ENCODE data around the gene NME4. TPM values are rescaled to one million over a fixed set of nuclear protein-coding genes. Genes with fewer than 3 reads are reported as not detected.

The NME4 gene
- polyA plus RNA-seq, 1 of the 3 experiments (the other 2 are of a cell fraction), result 509 TPM

DNA sequence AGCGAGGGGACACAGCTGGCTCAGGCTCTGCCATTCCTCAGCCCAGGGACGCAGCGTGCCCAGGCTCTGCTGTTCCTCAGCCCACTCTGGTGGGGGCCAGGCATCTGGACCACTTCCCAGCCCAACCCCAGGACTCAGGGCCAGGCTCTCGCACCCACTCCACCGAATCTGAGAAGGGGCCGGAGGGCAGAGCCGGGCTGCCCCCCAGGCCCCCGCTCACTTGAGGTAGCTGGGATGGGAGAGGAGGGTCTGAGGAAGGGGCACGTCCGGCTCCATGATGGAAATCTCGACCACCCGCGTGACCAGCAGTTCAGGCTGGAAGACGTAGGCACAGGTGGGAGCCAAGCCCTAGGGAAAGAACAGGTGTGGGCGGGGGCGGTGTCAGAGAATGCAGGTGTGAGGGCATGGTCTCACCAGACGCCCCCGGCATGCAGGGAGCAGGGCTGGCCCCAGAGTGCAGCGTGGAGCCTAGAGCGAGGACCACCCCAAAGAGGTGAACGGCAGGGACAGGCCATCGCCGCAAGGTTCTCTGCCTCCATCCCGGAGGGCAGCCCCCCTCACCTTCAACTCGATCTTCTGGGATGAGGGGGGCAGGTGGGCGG lies 20.1 kb upstream of the NME4 start:
- Histone ChIP-seq H3F3A (replicated peaks; ENCODE audit: insufficient read depth) (no peaks in the 10 kb centered on the region), H3K4me2 (no peak overlapping the region), H3K27me3 (ENCODE audit: insufficient read depth) (no peaks in the 10 kb centered on the region), H3K27ac (ENCODE audit: low read depth in 2 of 2, low read length in 1 of 2) (no peak overlapping the region), H2AFZ (ENCODE audit: low read depth) (no peak overlapping the region), H3K79me2 (ENCODE audit: insufficient read depth) (peaks cover 29% of the 10 kb centered on the region), H3K36me3 (replicated peaks in 1 of 2; ENCODE audit: control insufficient read depth in 1 of 2, insufficient read depth in 2 of 2, low read length in 1 of 2) (peaks cover 0 to 48% of the 10 kb centered on the region in 2 experiments), H3K4me3 (ENCODE audit: low read depth in 2 of 2, low read length in 1 of 2) (no peak overlapping the region), H3K9me3 (no peaks in the 10 kb centered on the region), H3K4me1 (ENCODE audit: control insufficient read depth in 1 of 2, insufficient read depth in 2 of 2, low read depth in 1 of 2, low read length in 1 of 2) (peaks cover 5 to 19% of the 10 kb centered on the region in 2 experiments; a peak in 2 of 4 replicates), H4K20me1 (ENCODE audit: insufficient read depth) (peaks cover 17% of the 10 kb centered on the region), H3K9me2 (no peaks in the 10 kb centered on the region), H3K9ac (no peak overlapping the region)
- TF ChIP-seq RAD21 (IDR thresholded peaks at IDR 0.05; ENCODE audit: low read length) (no peak), RXRA (IDR thresholded peaks at IDR 0.05; ENCODE audit: borderline replicate concordance, low read depth) (no peak)
- 98% methylated on average over 18 of the region's 26 CpGs for WGBS (ENCODE audit: low lambda C conversion rate)
- ChIA-PET CTCF (no interaction called here), POLR2A (no interaction called here)
- no peak for DNase-seq

DNA sequence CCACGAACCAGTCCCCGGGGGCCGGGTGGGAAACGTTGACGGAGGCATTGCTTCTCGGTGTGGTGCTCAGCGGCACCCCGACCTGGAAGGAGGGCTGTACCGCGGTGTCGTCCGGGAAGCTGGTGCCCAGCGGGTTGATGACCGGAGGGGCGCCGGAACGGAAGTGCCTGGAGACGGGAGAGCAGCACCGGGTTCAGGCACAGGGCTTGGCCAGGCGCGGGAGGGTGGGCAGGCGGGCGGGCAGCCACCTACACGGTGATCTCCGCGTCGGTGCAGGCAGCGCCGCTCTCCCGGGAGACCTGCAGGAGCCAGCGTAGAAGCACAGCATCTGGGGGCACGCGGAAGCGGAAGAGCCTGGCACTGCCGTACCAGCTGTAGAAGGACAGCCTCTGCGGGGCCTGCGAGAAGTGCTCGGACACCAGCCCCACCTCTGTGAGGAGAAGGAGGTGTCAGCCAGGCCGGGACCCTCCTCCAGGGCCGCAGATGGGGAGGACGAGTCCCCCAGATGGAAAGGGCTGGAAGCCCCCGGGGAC lies 19.5 kb upstream of the NME4 start:
- POLR2A ChIA-PET, result no interaction called here
- TF ChIP-seq, protein P1, sequence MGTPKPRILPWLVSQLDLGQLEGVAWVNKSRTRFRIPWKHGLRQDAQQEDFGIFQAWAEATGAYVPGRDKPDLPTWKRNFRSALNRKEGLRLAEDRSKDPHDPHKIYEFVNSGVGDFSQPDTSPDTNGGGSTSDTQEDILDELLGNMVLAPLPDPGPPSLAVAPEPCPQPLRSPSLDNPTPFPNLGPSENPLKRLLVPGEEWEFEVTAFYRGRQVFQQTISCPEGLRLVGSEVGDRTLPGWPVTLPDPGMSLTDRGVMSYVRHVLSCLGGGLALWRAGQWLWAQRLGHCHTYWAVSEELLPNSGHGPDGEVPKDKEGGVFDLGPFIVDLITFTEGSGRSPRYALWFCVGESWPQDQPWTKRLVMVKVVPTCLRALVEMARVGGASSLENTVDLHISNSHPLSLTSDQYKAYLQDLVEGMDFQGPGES (IDR thresholded peaks at IDR 0.05; ENCODE audit: low read depth, low read length), result no peak
- TF ChIP-seq RXRA (IDR thresholded peaks at IDR 0.05; ENCODE audit: borderline replicate concordance, low read depth) (no peak), JUND (IDR thresholded peaks at IDR 0.05) (no peak), ELF1 (IDR thresholded peaks at IDR 0.05) (no peak), MEF2A (IDR thresholded peaks at IDR 0.05; ENCODE audit: borderline replicate concordance, low read depth) (no peak), SIN3A (IDR thresholded peaks at IDR 0.05; ENCODE audit: borderline replicate concordance, low read depth, low read length) (no peak), EP300 (IDR thresholded peaks at IDR 0.05; ENCODE audit: borderline replicate concordance in 1 of 2, low read depth in 1 of 2, low read length in 1 of 2) (no peak), POLR2AphosphoS5 (IDR thresholded peaks at IDR 0.05; ENCODE audit: low read depth, low read length) (no peak), TCF12 (IDR thresholded peaks at IDR 0.05) (no peak), YY1 (IDR thresholded peaks at IDR 0.05; ENCODE audit: low read depth) (no peak), EZH2phosphoT487 (IDR thresholded peaks at IDR 0.05; ENCODE audit: borderline replicate concordance, low read depth) (no peak), RFX5 (IDR thresholded peaks at IDR 0.05; ENCODE audit: low read length) (no peak)
- TF ChIP-seq, protein P2, sequence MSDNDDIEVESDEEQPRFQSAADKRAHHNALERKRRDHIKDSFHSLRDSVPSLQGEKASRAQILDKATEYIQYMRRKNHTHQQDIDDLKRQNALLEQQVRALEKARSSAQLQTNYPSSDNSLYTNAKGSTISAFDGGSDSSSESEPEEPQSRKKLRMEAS (IDR thresholded peaks at IDR 0.05; ENCODE audit: low read depth), result no peak
- TF ChIP-seq, protein P3, sequence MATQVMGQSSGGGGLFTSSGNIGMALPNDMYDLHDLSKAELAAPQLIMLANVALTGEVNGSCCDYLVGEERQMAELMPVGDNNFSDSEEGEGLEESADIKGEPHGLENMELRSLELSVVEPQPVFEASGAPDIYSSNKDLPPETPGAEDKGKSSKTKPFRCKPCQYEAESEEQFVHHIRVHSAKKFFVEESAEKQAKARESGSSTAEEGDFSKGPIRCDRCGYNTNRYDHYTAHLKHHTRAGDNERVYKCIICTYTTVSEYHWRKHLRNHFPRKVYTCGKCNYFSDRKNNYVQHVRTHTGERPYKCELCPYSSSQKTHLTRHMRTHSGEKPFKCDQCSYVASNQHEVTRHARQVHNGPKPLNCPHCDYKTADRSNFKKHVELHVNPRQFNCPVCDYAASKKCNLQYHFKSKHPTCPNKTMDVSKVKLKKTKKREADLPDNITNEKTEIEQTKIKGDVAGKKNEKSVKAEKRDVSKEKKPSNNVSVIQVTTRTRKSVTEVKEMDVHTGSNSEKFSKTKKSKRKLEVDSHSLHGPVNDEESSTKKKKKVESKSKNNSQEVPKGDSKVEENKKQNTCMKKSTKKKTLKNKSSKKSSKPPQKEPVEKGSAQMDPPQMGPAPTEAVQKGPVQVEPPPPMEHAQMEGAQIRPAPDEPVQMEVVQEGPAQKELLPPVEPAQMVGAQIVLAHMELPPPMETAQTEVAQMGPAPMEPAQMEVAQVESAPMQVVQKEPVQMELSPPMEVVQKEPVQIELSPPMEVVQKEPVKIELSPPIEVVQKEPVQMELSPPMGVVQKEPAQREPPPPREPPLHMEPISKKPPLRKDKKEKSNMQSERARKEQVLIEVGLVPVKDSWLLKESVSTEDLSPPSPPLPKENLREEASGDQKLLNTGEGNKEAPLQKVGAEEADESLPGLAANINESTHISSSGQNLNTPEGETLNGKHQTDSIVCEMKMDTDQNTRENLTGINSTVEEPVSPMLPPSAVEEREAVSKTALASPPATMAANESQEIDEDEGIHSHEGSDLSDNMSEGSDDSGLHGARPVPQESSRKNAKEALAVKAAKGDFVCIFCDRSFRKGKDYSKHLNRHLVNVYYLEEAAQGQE (IDR thresholded peaks at IDR 0.05; ENCODE audit: low read depth, low read length), result no peak
- TF ChIP-seq, protein P4, sequence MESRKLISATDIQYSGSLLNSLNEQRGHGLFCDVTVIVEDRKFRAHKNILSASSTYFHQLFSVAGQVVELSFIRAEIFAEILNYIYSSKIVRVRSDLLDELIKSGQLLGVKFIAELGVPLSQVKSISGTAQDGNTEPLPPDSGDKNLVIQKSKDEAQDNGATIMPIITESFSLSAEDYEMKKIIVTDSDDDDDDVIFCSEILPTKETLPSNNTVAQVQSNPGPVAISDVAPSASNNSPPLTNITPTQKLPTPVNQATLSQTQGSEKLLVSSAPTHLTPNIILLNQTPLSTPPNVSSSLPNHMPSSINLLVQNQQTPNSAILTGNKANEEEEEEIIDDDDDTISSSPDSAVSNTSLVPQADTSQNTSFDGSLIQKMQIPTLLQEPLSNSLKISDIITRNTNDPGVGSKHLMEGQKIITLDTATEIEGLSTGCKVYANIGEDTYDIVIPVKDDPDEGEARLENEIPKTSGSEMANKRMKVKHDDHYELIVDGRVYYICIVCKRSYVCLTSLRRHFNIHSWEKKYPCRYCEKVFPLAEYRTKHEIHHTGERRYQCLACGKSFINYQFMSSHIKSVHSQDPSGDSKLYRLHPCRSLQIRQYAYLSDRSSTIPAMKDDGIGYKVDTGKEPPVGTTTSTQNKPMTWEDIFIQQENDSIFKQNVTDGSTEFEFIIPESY (IDR thresholded peaks at IDR 0.05; ENCODE audit: borderline replicate concordance, low read depth), result no peak

More for the DNA sequence above, 19.5 kb upstream of the NME4 start:
- Histone ChIP-seq H3K4me3 (ENCODE audit: low read depth in 2 of 2, low read length in 1 of 2) (no peak overlapping the region), H3K4me2 (no peak overlapping the region), H3K36me3 (replicated peaks in 1 of 2; ENCODE audit: control insufficient read depth in 1 of 2, insufficient read depth in 2 of 2, low read length in 1 of 2) (peaks cover 0 to 43% of the 10 kb centered on the region in 2 experiments), H3F3A (replicated peaks; ENCODE audit: insufficient read depth) (no peaks in the 10 kb centered on the region), H3K4me1 (ENCODE audit: control insufficient read depth in 1 of 2, insufficient read depth in 2 of 2, low read depth in 1 of 2, low read length in 1 of 2) (peaks cover 5 to 19% of the 10 kb centered on the region in 2 experiments; a peak in 2 of 4 replicates), H3K79me2 (ENCODE audit: insufficient read depth) (peaks cover 29% of the 10 kb centered on the region), H3K9me3 (no peaks in the 10 kb centered on the region), H3K9ac (no peak overlapping the region), H3K27me3 (ENCODE audit: insufficient read depth) (no peaks in the 10 kb centered on the region), H3K9me2 (no peaks in the 10 kb centered on the region), H4K20me1 (ENCODE audit: insufficient read depth) (peaks cover 17% of the 10 kb centered on the region), H3K27ac (ENCODE audit: low read depth in 2 of 2, low read length in 1 of 2) (no peak overlapping the region; a peak in 1 of 4 replicates), H2AFZ (ENCODE audit: low read depth) (no peak overlapping the region)
- DNase-seq, result no peak
- CTCF ChIA-PET, result no interaction called here
- 81% methylated on average over 29 of the region's 42 CpGs for WGBS (ENCODE audit: low lambda C conversion rate)
